Retinal pigment epithelial cell (primary cell): Measurements from ENCODE around the gene CNOT2.

ENCODE experiments used
- DNase-seq: peaks from one replicate; pipeline ENCODE4 v3.0.0-alpha.2; 2010; ENCODE audit warnings: low read depth
- H3K4me3 ChIP-seq: 2 replicates; pipeline ENCODE4 v1.5.1; 2011; ENCODE audit warnings: mild to moderate bottlenecking, low read length, control low read depth, moderate library complexity
- TF ChIP-seq, protein P1 (sequence below): conservative IDR thresholded peaks from 2 replicates; pipeline ENCODE4 v1.5.1; 2011; ENCODE audit warnings: low read depth, low read length, control low read depth, inconsistent platforms

CNOT2 gene

DNA sequence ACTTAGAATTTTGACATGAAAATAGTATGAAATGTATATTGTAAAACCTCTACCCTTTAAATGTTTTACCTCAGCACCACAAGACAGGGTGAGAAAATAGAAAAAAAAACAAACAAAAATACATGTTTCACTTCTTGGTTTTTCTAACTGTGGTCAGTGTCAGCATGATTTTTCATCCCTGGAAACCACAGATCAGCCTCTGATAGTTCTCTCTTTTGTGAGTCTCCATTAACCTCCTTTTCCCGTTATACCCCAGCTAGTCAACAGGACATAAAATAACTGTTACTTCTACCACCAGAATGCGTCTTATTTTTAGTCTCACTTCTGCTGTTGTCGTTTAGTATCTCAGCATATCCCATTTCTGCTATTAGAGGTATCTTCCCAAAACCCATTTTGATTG, 74.5 kb downstream of the CNOT2 start:
- no peak overlapping the region for H3K4me3 ChIP-seq
- TF ChIP-seq, protein P1, sequence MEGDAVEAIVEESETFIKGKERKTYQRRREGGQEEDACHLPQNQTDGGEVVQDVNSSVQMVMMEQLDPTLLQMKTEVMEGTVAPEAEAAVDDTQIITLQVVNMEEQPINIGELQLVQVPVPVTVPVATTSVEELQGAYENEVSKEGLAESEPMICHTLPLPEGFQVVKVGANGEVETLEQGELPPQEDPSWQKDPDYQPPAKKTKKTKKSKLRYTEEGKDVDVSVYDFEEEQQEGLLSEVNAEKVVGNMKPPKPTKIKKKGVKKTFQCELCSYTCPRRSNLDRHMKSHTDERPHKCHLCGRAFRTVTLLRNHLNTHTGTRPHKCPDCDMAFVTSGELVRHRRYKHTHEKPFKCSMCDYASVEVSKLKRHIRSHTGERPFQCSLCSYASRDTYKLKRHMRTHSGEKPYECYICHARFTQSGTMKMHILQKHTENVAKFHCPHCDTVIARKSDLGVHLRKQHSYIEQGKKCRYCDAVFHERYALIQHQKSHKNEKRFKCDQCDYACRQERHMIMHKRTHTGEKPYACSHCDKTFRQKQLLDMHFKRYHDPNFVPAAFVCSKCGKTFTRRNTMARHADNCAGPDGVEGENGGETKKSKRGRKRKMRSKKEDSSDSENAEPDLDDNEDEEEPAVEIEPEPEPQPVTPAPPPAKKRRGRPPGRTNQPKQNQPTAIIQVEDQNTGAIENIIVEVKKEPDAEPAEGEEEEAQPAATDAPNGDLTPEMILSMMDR = no peak
- no peak for DNase-seq

DNA sequence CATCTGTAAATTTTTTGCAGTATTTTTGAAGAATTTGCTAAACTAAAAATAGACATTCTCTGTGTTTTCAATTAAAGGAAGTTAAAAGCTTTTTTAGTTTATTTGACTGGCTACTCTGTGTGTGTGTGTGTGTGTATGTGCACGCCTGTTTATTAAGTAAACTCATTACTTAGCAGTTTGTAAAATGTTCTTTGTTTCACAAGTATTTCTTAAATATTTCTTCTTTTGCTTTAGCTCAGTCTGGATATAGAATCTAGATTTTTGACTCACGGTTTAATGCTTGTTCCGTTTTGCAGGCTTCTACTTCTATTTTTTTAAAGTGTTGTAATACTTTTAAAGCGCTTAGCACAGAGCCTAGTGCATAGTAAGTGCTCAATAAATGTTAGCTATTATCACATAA, 76.4 kb downstream of the CNOT2 start:
- TF ChIP-seq, protein P1 = no peak
- no peak for DNase-seq
- no peak overlapping the region for H3K4me3 ChIP-seq

DNA sequence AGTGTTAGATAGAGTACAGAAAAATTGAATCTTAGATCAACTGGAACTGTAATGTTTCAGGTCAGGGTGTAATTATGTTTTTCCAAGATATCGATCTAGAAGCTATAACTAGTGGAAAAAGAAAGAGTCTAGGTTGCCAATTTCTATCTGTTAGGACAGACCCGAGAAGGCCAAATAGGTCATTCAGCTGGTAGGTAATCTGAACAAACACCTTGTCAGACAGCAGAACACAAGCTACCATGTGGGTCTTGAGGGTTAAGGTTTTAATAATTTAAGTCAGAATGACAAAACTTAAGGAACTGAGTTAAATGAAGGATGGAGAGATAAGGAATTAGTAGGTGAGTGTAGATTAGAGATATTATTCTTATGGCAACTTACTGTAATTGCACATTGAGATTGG, 78.0 kb downstream of the CNOT2 start:
- no peak overlapping the region for H3K4me3 ChIP-seq
- no peak for DNase-seq
- TF ChIP-seq, protein P1 = no peak

DNA sequence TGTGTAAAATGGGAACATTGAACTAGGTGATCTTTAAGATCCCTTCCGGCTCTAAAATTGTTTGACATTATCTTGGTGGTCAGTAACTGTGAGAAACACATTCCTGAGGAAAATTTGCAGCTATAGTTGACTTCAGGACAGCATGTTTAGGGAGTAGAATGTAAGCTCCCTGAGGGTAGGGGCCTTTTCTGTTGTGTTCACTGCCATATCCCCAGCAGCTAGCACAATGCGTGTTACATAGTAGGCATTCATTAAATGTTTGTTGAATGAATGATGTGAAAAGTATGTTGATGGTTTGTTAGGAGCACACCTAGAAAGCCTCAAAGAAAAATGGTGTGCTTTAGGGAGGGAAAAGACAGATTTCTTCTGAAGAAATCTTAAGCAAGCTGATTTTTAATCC, 84.3 kb downstream of the CNOT2 start:
- no peak overlapping the region for H3K4me3 ChIP-seq
- DNase-seq = no peak
- TF ChIP-seq, protein P1 = no peak

DNA sequence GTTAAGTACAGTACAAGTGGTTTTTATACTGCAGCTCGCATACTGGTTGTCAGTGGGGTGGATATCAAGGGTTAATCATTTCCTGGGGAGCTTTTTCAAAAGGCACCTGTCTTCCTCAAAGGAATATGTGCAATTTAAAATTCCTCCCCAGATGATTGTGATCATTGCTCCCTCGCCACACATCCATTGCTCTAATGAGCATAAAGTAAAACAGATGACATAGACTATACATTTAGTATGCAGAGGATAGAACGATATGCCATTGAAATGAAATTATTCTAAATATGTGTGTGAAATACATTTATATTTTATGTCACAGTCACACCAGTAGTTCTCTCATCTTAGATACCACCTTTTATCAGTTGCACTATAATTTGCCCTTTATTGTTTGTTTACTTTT, 86.5 kb downstream of the CNOT2 start:
- TF ChIP-seq, protein P1 = no peak
- H3K4me3 ChIP-seq = no peak overlapping the region
- DNase-seq = no peak

DNA sequence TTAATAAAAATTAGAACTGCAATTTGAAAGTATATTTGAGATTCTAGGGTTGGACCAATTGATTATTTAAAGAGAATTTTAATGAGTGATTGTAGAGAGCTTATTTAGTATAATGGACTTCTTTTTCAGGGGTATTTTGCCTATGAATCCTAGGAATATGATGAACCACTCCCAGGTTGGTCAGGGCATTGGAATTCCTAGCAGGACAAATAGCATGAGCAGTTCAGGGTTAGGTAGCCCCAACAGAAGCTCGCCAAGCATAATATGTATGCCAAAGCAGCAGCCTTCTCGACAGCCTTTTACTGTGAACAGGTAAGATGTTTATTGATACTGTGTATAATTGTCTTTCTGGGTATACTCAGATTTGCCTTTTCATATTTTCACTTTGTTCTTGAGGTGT, 86.9 kb downstream of the CNOT2 start:
- TF ChIP-seq, protein P1 = no peak
- no peak overlapping the region for H3K4me3 ChIP-seq

DNA sequence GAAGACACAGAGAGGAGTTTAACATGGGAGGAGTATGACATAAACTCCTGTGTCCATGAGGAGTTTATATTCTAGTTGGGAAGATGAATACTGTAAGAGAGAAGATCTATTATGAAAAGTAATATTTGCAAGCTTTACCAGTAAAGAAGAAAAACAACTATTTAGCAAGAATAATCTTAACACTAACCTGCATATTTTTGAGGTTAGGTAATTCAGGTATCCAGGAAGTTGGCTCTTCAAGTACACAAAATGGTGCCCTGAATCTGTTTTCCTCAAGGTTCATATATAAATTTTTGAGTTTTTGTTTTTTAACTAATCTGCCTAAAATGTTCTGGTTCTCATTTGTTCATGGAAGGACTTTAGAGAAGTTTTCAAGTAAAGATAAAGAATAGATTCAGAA, 89.0 kb downstream of the CNOT2 start:
- TF ChIP-seq, protein P1 = no peak
- DNase-seq = no peak
- H3K4me3 ChIP-seq = no peak overlapping the region

More for the DNA sequence above, 86.9 kb downstream of the CNOT2 start:
- no peak for DNase-seq
